Measurements from ENCODE around the gene BST1.

BST1 gene, protein sequence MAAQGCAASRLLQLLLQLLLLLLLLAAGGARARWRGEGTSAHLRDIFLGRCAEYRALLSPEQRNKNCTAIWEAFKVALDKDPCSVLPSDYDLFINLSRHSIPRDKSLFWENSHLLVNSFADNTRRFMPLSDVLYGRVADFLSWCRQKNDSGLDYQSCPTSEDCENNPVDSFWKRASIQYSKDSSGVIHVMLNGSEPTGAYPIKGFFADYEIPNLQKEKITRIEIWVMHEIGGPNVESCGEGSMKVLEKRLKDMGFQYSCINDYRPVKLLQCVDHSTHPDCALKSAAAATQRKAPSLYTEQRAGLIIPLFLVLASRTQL

DNA sequence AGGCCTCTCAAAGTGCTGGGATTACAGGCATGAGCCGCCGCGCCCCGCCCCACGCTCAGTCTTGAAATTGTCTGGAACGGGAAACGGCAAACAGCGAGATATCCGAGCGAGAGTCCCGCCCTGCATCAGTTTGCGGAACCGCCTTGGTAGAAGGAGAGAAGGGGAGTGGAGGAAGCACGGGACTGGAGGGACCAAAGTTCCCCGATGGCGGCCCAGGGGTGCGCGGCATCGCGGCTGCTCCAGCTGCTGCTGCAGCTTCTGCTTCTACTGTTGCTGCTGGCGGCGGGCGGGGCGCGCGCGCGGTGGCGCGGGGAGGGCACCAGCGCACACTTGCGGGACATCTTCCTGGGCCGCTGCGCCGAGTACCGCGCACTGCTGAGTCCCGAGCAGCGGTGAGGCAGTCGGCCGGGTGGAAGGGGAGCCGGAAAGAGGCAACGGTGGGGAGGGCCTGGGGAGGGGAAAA, at the start of gene BST1:
Gene BST1, plus strand, starts transcription at position 125 of the 463 bp plus-strand sequence. Its CDS starts 80 bp downstream, at position 205.
- DNase-seq (ENCODE audit: low read depth): peak; percentile 71
- TF ChIP-seq, protein P1, sequence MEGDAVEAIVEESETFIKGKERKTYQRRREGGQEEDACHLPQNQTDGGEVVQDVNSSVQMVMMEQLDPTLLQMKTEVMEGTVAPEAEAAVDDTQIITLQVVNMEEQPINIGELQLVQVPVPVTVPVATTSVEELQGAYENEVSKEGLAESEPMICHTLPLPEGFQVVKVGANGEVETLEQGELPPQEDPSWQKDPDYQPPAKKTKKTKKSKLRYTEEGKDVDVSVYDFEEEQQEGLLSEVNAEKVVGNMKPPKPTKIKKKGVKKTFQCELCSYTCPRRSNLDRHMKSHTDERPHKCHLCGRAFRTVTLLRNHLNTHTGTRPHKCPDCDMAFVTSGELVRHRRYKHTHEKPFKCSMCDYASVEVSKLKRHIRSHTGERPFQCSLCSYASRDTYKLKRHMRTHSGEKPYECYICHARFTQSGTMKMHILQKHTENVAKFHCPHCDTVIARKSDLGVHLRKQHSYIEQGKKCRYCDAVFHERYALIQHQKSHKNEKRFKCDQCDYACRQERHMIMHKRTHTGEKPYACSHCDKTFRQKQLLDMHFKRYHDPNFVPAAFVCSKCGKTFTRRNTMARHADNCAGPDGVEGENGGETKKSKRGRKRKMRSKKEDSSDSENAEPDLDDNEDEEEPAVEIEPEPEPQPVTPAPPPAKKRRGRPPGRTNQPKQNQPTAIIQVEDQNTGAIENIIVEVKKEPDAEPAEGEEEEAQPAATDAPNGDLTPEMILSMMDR (conservative IDR thresholded peaks at IDR 0.05; ENCODE audit: low read depth, low read length): no peak
- peak within 1 kb of the TSS; percentile 64 for H3K4me3 ChIP-seq (ENCODE audit: low read depth, low read length)

DNA sequence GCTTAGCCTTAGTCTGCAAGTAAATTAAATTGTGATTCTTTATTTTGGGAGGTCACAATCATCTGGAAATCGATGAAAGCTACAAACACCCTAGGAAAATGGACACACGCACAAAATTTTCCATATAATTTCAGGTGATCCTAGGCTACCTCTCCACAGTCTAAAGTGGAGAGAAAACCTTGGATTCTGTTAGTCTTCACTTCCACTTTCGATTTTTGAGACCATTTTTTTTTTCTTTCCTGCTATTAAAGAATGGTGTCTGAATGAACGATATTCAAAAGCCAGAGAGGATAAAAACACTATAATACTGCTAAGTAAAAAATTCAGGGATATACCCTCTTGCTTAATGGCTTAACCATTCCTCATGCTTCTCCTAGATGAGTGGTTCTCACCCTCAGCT, 49.4 kb upstream of the BST1 start:
- no peak for DNase-seq (ENCODE audit: low read depth)
- H3K4me3 ChIP-seq (ENCODE audit: low read depth, low read length): peak overlapping the region; percentile 89
- TF ChIP-seq, protein P1 (conservative IDR thresholded peaks at IDR 0.05; ENCODE audit: low read depth, low read length): no peak

DNA sequence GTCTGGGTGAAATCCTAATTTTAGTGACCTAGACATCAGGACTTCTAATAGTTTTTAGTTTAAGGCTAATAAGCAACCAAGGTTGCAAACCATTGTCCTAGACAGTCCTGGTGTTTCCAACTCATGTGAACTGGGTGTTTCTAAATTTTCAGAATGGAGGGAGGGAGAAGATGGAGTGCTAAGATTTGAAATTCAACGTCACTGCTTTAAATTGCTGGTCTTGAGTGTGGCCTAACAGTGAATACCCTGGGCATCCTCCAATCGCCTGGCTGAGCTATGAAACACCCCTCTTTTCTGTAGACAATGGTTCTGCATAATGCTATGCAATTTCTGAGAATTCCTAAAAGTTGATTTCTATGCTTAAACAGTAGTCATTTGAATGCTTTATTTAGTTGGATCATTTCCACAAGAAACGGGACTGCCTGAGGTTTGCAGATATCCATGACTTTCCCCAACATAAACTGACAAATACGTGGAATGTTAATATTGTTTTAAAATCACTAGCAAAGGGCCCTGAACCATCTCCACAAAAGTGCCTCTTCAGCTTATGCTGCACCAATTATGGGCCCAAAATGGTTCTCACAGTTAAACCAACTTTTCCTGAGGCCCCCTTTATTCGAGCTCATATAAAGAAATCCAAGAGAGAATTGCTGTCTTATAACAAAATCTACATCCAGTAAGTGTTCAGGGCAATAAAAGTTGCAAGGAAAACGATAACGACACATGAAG, 48.8 kb upstream of the BST1 start:
- peak overlapping the region; percentile 89 for H3K4me3 ChIP-seq (ENCODE audit: low read depth, low read length)
- peak; percentile 79 for DNase-seq (ENCODE audit: low read depth)
- TF ChIP-seq, protein P1 (conservative IDR thresholded peaks at IDR 0.05; ENCODE audit: low read depth, low read length): no peak

DNA sequence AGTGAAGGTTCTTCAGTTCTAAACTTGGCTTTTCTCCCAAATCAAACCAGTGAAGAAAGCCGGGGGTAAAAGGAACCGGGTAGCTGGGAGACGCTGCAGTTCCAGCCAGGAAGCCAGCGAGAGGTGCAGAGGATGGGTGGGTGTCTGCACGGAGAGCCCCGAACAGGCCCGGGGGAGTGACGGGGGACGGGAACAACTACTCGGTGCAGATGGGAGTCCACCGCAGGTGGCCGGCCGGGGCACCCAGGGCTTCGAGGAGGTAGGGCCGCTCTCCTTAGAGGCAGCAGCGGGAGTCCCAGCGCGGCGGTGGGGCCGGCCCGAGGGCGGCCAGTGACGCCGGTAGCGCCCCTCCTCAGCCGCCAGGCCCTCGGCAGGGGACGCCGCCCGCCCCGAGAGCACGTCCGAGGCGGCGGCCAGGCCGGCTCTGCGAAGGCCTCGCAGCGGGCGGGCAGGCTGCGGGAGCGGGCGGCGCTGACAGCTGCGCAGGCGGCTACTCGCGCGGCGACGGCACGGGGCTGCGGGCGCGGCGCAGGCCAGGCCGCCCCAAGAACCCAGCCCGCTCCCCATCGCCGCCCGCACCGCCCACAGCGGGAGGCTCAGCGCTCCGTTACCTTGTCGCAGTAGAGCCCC, 48.2 kb upstream of the BST1 start:
- DNase-seq (ENCODE audit: low read depth): peak; percentile 48
- TF ChIP-seq, protein P1 (conservative IDR thresholded peaks at IDR 0.05; ENCODE audit: low read depth, low read length): no peak
- H3K4me3 ChIP-seq (ENCODE audit: low read depth, low read length): peak overlapping the region; percentile 89

DNA sequence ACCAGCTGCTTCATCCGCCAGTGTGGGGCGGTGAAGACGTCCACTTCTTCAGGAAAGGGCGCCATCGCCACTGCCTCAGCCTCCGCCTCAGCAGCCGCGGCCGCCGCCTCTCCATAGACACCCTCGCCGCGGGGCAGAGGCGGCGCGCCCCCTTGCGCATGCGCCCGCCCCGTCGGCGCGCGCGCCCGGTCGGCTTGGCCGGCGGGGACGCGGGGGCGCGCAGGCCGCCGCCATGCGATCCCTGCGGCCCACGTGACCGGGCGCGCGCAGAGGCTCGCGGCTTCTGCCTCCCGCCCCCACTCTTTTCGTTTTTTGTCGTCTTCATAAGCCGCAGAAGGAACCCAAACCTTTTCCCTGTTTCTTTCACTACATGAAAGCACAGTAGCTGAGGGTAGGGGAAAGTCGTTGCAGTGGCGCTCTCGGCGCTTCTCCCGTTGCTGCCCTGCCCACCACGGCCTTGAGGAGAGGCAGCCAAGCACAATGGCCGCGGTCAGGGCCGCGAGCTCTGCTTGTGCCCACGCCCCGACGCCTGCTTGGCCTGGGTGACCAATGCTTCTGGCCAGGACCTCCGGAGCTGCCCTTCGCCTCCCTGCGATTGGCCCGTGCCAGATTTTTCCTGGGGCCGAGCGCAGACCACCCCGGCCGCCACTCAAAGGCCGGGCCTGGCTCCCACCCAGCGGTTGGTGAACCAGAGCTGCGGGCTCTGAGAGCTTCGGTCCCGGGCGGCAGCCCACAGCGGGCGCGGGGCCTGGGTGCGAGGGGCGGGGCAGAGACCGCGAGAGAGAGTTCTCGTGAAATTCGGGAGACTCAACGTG, 47.4 kb upstream of the BST1 start, which contains the start of gene FBXL5:
Gene FBXL5, minus strand, starts transcription at position 135 of the 815 bp plus-strand sequence. Its CDS starts 70 bp downstream, at position 65.
- DNase-seq (ENCODE audit: low read depth): peak; percentile 89
- TF ChIP-seq, protein P1 (conservative IDR thresholded peaks at IDR 0.05; ENCODE audit: low read depth, low read length): no peak
- peak within 1 kb of the TSS; percentile 89 for H3K4me3 ChIP-seq (ENCODE audit: low read depth, low read length)

DNA sequence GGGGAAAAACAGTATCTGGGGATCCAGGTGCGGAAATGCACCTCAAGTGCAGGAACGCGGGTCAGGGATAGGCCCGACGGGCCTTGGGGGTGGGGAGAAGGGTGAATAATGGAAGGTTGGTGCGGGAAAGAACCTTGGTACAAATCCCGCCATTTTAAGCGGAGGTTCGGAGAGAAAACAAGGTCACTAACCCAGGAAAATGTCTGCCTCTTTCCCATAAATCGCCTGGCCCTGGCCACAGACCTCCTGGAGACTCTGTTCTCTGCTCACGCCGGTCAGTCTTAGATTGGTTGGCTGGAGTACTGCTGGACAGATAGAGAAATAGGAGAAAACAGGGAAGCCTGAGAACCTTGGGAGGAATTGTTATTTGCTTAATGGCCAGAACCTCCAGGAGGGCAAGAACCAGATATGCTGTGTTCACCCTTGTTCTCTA, 46.8 kb upstream of the BST1 start:
- peak overlapping the region; percentile 89 for H3K4me3 ChIP-seq (ENCODE audit: low read depth, low read length)
- TF ChIP-seq, protein P1 (conservative IDR thresholded peaks at IDR 0.05; ENCODE audit: low read depth, low read length): no peak
- peak; percentile 65 for DNase-seq (ENCODE audit: low read depth)
